Suprapubic skin (tissue), 4 donors: ENCODE measurements around the gene RAPGEF6.

Experiments used
- POLR2A ChIP-seq, 2 donors: fragments of 450-650 bp; IDR thresholded peaks; one replicate each; pipeline ENCODE4 v1.6.1; 2017; ENCODE audit warnings: antibody characterized with exemption in 2 of 2, mild to moderate bottlenecking in 2 of 2, moderate library complexity in 2 of 2
- POLR2AphosphoS5 ChIP-seq, 3 donors: sonication (generic); formaldehyde crosslinking; IDR thresholded peaks; one replicate each; pipeline ENCODE4 v1.6.1; 2017; ENCODE audit warnings: antibody characterized with exemption in 3 of 3

GRCh38 chr5:131595088-131596033, 39.7 kb downstream of the RAPGEF6 start:
- no peak for TF ChIP-seq POLR2AphosphoS5 (IDR thresholded peaks at IDR 0.05)
- TF ChIP-seq POLR2A (IDR thresholded peaks at IDR 0.05) = no peak
